Measurements from ENCODE around the gene SYT9. TPM values are rescaled to one million over a fixed set of nuclear protein-coding genes. Genes with fewer than 3 reads are reported as not detected.
"Not testable (repeated sequence)": the region's sequence is repeated elsewhere in the genome, so short reads cannot be mapped to it uniquely, and the experiment has no call there.

The SYT9 gene
- total RNA-seq, 8 experiments from 2014 or later, result 0.09 to 23.0 (median 5.2) TPM

DNA sequence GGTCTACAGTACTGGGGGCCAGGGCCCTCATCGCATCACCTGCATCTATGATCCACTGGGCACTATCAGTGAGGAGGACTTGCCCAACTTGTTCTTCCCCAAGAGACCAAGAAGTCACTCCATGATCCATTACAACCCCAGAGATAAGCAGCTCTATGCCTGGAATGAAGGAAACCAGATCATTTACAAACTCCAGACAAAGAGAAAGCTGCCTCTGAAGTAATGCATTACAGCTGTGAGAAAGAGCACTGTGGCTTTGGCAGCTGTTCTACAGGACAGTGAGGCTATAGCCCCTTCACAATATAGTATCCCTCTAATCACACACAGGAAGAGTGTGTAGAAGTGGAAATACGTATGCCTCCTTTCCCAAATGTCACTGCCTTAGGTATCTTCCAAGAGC lies 258.3 kb downstream of the SYT9 start:
- in situ Hi-C loops (cut with MboI; ENCODE audit: low pct_unique_long_range_greater_than_20kb in 2 of 9, low sequenced_read_pairs in 9 of 9, unreplicated experiment in 9 of 9), result no loop called here
- WGBS, 10 experiments, result 100% methylated on average over 1 of the region's 2 CpGs; no CpG with 5 or more reads in 5 of the 10 experiments
- Histone ChIP-seq H3K4me1 (replicated peaks in 1 of 2) (peaks cover 0 to 8% of the 10 kb centered on the region in 2 donors), H3K4me3 (no peak overlapping the region), H3K27ac (no peak overlapping the region)
- no peak for ATAC-seq (replicated peaks in 6 of 8)

DNA sequence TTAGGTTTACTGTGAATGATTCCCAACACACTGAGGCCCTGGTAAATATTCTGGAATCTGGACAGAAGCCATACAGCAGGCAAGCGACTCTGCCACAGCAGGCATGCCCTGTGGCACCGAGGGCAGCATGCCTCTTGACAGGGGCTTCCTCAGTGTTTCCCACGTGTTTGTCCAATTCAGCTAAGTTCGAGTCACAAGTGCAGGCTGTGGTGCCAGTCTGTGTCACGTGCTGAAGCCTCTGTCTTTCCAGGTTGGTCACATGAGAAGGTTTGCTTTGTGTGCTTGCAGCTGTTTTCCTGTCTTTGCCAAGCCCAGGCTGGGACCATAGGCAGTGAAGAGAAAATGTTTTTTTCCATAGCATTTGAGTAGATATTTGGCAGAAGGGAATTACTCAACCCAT lies 259.7 kb downstream of the SYT9 start:
- no peak overlapping the region for H3K4me3 ChIP-seq
- in situ Hi-C loops (cut with MboI; ENCODE audit: low pct_unique_long_range_greater_than_20kb in 2 of 9, low sequenced_read_pairs in 9 of 9, unreplicated experiment in 9 of 9), result no loop called here
- WGBS, 10 experiments, result 17 to 83% (median 40%) methylated on average over 1 to 3 of the region's 5 CpGs; no CpG with 5 or more reads in 5 of the 10 experiments
- H3K4me1 ChIP-seq (replicated peaks in 1 of 2), result peaks cover 0 to 8% of the 10 kb centered on the region in 2 donors
- no peak overlapping the region for H3K27ac ChIP-seq
- peak in 2 of 8 experiments; percentile 12 to 45 for ATAC-seq (replicated peaks in 6 of 8)

DNA sequence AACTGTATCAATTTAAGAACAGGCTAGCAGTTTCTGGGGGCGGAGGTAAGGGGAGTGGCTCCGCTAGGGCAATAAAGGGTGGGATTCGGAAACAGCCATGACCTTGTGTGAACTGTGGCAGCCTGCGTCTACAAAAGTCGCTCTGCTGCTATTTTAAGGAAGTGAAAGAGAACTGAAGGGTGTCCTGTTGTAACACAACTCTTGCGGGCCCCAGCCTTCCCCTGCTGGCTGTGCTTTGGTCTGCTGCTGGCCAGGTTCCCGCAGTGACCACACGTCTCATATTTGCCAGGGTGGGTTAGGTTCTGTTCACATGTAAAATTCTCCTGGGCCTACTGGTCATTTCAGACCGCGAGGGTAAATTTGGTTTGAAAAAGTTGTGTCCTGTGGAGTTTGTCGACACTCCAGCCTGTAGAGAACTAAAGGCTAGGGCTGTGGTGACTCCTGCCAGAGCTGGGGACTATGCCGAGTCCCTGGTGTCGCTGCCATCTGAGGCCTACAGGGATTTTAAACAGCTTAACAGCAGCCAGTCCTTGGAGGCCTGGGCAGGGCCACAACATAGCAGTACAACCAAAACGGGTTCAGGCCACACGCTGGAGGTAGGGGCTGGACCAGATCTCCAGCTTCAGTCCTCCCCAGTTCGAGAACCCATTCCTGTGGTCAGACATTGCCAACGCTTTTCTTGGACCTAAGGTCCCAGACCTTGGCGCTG lies 261.0 kb downstream of the SYT9 start:
- Histone ChIP-seq H3K4me1 (replicated peaks in 1 of 2) (peaks cover 0 to 8% of the 10 kb centered on the region in 2 donors), H3K4me3 (peak overlapping the region; percentile 74 to 88 (median 85)), H3K27ac (no peak overlapping the region)
- 0 to 80% (median 34%) methylated on average over 1 to 10 of the region's 18 CpGs; no CpG with 5 or more reads in 1 of the 10 experiments for WGBS, 10 experiments
- ATAC-seq (replicated peaks in 6 of 8), result peak in 3 of 8 experiments; percentile 3 to 10 (median 8)
- in situ Hi-C loops (cut with MboI; ENCODE audit: low pct_unique_long_range_greater_than_20kb in 2 of 9, low sequenced_read_pairs in 9 of 9, unreplicated experiment in 9 of 9), result no loop called here

DNA sequence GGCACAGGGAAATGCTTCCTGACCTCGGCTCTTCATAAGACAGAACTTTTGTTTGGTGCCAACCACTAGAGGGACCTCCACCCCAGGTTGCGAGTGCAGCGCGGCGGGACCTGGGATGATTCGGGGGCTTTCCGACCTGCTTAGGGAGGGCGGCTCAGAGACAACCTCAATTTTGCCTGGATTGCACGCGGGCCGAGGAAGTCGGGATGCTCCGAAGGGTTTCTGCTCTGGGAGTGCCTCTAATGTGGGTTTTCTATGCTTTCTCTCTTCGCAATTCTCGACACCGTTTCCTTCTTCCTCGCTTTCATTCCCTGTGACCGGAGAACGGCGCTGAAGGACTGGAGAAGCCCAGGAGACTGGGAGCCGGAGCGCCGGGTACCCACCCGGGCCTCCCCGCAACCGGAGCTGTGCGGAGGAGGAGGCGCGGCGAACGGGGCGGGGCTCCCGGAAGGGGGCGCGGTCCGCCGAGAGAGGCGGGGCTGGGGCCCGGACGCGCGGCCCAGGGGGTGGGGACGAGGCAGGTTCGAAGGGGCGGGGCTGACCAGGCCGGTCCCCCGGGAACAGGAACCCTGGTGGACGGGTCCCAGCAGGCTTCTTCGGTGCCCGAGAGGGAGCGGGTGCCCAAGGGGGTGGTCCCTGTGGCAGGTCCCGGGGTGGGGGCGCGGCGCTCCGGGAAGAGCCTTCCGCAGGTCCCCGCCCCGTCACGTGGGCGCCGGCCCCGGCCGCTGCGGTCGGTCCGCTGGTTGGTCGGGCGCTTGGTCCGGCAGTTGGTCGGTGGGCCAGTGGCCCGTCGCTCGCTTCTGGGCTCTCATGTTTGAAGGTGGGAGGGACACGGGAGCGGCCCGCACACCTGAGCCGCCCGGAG lies 261.8 kb downstream of the SYT9 start, which contains the start of gene PPFIBP2:
TSS of gene PPFIBP2 (plus strand) at position 766 of the 865 bp plus-strand sequence. CDS start 35,477 bp downstream, outside the sequence.
- peaks cover 0 to 8% of the 10 kb centered on the region in 2 donors for H3K4me1 ChIP-seq (replicated peaks in 1 of 2)
- WGBS, 10 experiments, result 0 to 20% (median 3%) methylated on average over 1 to 10 of the region's 79 CpGs; no CpG with 5 or more reads in 5 of the 10 experiments
- peak within 1 kb of the TSS in 1 of 2 donors; percentile 45 for H3K27ac ChIP-seq
- peak within 1 kb of the TSS; percentile 74 to 88 (median 85) for H3K4me3 ChIP-seq
- in situ Hi-C loops (cut with MboI; ENCODE audit: low pct_unique_long_range_greater_than_20kb in 2 of 9, low sequenced_read_pairs in 9 of 9, unreplicated experiment in 9 of 9), result no loop called here
- peak; percentile 80 to 91 (median 86) for ATAC-seq (replicated peaks in 6 of 8)

DNA sequence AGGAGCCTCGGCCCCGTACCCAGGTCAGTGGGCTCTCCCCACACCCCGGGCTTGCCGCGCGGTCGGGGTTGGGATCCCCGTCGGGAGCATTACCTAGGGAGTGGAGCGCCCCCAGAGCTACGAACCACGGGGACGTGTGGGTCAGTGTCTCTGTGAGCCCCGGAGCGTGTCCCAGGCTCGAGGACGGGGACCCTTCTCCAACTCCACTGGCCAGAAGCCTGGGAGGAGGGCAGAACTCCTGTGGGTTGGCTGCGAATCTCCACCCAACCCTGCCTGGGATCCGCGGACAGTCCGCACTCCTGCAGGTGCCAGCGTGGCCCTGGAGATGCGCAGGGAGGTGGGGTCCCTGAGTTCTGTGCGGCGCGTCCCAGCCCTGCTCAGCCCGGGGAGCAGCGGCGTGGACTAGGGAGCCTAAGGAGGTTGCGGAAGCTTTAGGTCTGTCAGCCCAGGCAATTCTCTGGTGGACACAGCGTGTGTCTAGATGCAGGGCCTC lies 262.4 kb downstream of the SYT9 start:
- Histone ChIP-seq H3K27ac (no peak overlapping the region), H3K4me3 (peak overlapping the region; percentile 74 to 88 (median 85)), H3K4me1 (replicated peaks in 1 of 2) (peaks cover 0 to 8% of the 10 kb centered on the region in 2 donors)
- WGBS, 10 experiments, result 0 to 13% methylated on average over 1 to 6 of the region's 31 CpGs; no CpG with 5 or more reads in 8 of the 10 experiments
- in situ Hi-C loops (cut with MboI; ENCODE audit: low pct_unique_long_range_greater_than_20kb in 2 of 9, low sequenced_read_pairs in 9 of 9, unreplicated experiment in 9 of 9), result no loop called here
- peak; percentile 21 to 59 (median 40) for ATAC-seq (replicated peaks in 6 of 8)

DNA sequence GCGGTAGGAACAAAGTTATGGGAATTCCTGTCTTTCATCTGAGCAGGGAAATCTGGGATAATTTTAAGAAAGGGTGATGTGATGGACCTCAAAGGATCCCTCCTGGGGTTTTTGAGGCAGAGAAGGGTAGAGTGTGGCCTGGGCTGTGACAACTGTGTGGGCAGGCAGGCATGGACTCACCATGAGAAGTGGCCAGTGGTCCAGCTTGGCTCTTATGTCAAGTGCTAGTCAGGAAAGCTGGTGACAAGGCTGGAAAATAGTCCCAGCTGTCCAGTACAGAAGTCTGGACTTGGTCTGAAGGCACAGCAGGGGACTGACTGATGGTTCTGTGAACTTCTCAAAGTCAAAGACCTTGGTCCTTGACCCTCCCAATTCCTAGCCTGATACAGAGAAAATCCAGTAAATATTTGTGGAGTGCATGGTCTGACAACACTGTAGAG lies 263.8 kb downstream of the SYT9 start:
- H3K4me3 ChIP-seq, result no peak overlapping the region
- ATAC-seq (replicated peaks in 6 of 8), result no peak
- 70 to 100% (median 83%) methylated on average over 1 of the region's 1 CpG; no CpG with 5 or more reads in 4 of the 10 experiments for WGBS, 10 experiments

DNA sequence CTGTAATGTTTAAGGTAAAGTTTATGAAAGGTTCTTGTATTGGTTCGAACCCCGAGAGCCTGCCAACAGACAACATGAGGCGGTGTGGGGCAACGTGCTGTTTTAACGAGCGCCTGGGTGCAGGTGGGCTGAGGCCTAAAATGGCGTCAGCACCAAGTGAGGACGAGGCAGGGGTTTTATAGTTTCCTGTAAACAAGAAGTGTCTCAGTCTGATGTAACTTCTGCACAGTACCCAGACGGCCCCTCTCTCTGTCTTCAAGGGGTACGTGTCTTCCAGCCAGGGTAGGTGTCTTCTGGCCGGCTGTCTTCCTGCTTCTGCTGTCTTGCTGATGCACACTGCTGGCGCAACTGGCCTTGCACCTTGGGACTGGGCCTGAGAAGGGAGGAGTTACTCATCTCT lies 264.8 kb downstream of the SYT9 start:
- Histone ChIP-seq H3K4me1 (replicated peaks in 1 of 2) (peaks cover 0 to 6% of the 10 kb centered on the region in 2 donors), H3K4me3 (no peak overlapping the region), H3K27ac (no peak overlapping the region)
- in situ Hi-C loops (cut with MboI; ENCODE audit: low pct_unique_long_range_greater_than_20kb in 2 of 9, low sequenced_read_pairs in 9 of 9, unreplicated experiment in 9 of 9), result no loop called here
- WGBS, 10 experiments, result 73 to 100% (median 94%) methylated on average over 2 to 8 of the region's 12 CpGs; no CpG with 5 or more reads in 2 of the 10 experiments
- no peak for ATAC-seq (replicated peaks in 6 of 8)

More for the DNA sequence above, 263.8 kb downstream of the SYT9 start:
- peaks cover 0 to 8% of the 10 kb centered on the region in 2 donors for H3K4me1 ChIP-seq (replicated peaks in 1 of 2)
- H3K27ac ChIP-seq, result no peak overlapping the region
- in situ Hi-C loops (cut with MboI; ENCODE audit: low pct_unique_long_range_greater_than_20kb in 2 of 9, low sequenced_read_pairs in 9 of 9, unreplicated experiment in 9 of 9), result no loop called here

DNA sequence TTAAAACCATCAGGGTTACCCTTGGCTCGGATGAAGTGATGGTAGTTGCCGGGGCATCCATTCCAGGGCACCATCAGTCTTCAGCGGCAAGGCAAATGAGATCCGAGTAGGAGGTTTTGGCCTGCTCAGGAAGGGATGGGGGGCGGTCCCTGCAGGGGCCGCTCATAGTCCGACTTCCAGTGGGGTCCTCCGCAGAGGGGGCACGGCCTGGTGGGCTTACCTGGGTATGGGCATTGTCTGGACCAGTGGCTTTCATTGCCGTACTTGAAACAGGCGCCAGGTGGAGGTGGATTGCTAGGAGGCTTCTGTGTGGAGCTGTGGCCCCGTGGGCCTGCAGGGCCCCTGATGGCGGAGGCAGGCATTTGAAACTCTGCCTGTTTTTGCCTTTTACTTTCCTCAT lies 266.0 kb downstream of the SYT9 start:
- in situ Hi-C loops (cut with MboI; ENCODE audit: low pct_unique_long_range_greater_than_20kb in 2 of 9, low sequenced_read_pairs in 9 of 9, unreplicated experiment in 9 of 9); H3K4me3 ChIP-seq; ATAC-seq (replicated peaks in 6 of 8); H3K4me1 ChIP-seq (replicated peaks in 1 of 2); H3K27ac ChIP-seq: not testable (repeated sequence)
- 40 to 100% (median 83%) methylated on average over 1 to 4 of the region's 13 CpGs; no CpG with 5 or more reads in 5 of the 10 experiments for WGBS, 10 experiments

Other genes starting within 250 kb of the SYT9 start
- 1 to 10 TPM; 2.1 to 9.8 (median 7.8) TPM for gene ZNF214, start 231.6 kb upstream of the SYT9 start, total RNA-seq
- gene NLRP14, start 231.4 kb upstream of the SYT9 start, total RNA-seq, result under 1 TPM; 0.10 to 0.90 (median 0.38) TPM
- under 1 TPM in 3 of 8 experiments, not detected in 5; 0.05 to 0.38 (median 0.18) TPM for gene RBMXL2, start 162.9 kb upstream of the SYT9 start, total RNA-seq
- 10 to 100 TPM in 3 of 8 experiments, 1 to 10 TPM in 1, under 1 TPM in 4; 0.13 to 91.8 (median 2.1) TPM for gene OLFML1, start 233.6 kb downstream of the SYT9 start, total RNA-seq

Measured in motor neuron (in vitro differentiated cells).